ENCODE measurements around the gene PERM1. TPM values are rescaled to one million over a fixed set of nuclear protein-coding genes. Genes with fewer than 3 reads are reported as not detected.

The PERM1 gene
- total and polyA plus RNA-seq, 9 of the 15 experiments (the other 6 are each of a cell fraction or from before 2014, with no cell fraction given): not detected

GRCh38 chr1:1000357-1001056 lies 18.6 kb upstream of the PERM1 start (continued):
- TF ChIP-seq ZBTB40 (IDR thresholded peaks at IDR 0.05): peak; percentile 34; the same call in 1 of the 2 replicates
- peak; percentile 76 for TF ChIP-seq ZBTB40 (CRISPR knock-in tag; IDR thresholded peaks at IDR 0.05)
- TF ChIP-seq ZBTB5 (IDR thresholded peaks at IDR 0.05): no peak
- peak; percentile 70 for TF ChIP-seq NCOR1 (IDR thresholded peaks at IDR 0.05)
- no peak for TF ChIP-seq ZNF277 (CRISPR knock-in tag; IDR thresholded peaks at IDR 0.05; ENCODE audit: borderline replicate concordance)
- peak; percentile 96 for TF ChIP-seq ARID4B (CRISPR knock-in tag; IDR thresholded peaks at IDR 0.05)
- TF ChIP-seq ZNF184 (CRISPR knock-in tag; IDR thresholded peaks at IDR 0.05): no peak
- TF ChIP-seq ZNF24 (IDR thresholded peaks at IDR 0.05): 0 out of 2 replicates have a peak, but pooled peaks have one; percentile 28
- TF ChIP-seq HSF4 (CRISPR knock-in tag; IDR thresholded peaks at IDR 0.05; ENCODE audit: borderline replicate concordance): no peak
- peak; percentile 59 to 83; a peak in 3 of 4 replicates for TF ChIP-seq KDM1A (IDR thresholded peaks at IDR 0.05)

Data from K562 (cell line).